Activated CD4-positive, alpha-beta T cell treated with anti-CD3 and anti-CD28 coated beads, Interleukin-2, amount 50 U/mL, for 1 hour (primary cell): Measurements from ENCODE around the gene SLC27A5.
"Not testable (repeated sequence)": the region's sequence is repeated elsewhere in the genome, so short reads cannot be mapped to it uniquely, and the experiment has no call there.

ENCODE experiments used
- DNase-seq: peaks from one replicate; pipeline ENCODE4 v3.0.0-alpha.2; 2020

The SLC27A5 gene

DNA sequence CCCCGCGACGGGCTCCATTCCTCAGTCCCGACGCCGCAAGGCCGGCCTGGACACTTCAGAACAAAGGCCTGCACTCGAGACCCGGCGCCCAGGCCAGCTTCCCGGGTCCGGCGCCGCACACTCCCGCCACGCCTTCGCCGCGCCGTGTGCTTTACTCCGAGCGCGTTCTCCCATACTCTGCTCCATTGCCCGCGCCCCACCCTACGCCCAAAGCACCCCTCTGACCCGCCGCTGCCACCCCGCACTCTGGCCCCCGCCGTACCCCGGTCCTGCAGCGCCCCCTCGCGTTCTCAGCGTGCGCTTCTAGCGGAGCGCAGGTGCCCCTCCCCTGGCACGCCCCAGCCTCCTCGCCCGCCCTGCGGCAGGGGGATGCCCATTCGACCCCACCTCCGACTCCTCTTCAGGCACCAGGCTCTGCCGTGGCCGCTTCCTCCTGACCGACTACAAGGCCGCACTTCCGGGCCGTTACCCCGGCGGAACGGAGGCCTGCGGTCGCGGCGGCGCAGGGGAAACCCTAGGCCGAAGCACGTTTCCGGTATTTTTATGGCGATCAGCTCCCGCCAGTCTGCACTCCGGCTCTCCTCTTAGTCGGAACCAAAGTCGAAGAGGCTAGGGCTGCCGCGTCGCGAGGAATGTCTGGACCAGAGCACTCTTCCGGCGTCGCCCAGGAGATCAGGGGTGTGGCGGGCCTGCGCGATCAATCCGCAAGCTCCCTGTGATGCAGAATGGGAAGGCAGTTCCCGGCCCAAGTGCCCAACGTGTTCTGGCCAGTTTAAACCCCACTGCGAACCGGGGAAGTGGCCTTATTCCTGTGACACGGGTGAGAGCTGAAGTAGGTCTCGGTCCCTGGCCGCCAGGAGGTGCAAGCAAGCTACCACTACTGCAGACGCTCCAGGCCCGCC lies 7.8 kb upstream of the SLC27A5 start, which contains the start of gene ZBTB45:
Gene ZBTB45 (minus strand): TSS at position 456 of the 902 bp plus-strand sequence. CDS start 2,137 bp downstream, outside the sequence.
- peak; percentile 86 for DNase-seq

DNA sequence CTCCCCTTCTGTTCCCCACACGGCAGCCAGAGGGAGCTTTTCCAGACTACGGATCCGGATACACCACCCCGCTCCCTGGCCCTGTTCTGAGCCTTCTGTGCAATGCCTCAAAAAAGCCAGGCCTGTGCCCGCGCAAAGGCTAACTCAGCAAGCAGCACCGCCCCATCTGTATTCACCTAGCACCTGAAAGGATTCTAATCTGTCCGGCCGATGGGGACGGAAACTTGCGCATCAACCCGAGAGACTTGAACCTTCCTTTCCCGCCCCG lies 7.2 kb upstream of the SLC27A5 start:
- peak; percentile 47 for DNase-seq

GRCh38 chr19:58518256-58519086 lies 6.7 kb upstream of the SLC27A5 start:
- DNase-seq: no peak

DNA sequence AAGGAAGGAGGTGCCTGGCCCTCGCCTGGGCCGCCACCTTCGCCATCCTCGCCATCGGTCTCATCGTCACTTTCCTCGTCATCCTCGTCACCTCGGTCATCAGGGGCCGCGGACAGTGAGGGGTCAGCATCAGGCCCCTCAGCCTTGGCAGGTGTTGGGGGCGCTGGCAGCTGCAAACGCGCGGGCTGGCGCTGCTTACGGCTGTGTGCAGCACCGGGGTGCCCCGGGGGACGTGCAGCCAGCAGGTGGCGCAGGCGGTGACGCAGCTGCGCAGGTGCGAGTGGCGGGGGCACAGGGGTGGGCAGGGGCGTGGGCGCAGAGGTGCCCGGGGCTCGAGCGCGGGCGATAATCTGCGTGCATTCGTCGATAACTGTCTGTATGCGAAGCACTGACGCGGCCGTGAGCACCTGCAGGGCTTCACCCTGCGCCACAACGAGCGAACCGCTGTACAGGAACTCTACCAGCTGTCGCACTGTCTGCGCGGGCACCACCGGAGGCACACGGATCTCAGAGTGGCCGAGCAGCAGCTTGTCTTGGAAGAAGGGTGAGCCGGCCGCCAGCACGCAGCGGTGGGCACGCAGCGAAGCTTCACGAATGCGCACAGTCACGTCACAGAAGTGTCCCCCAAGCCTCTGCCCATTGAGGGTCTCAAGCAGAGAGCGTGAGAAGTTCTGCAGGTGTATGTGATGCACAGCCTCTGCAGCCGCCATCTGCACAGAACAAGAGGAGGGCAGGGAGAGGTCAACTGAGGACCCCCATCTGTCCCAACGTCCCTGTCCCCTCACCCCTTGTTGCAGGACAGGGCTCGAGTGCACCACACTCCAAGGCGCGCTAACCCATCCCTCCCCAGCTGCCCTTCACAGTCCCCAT lies 5.4 kb upstream of the SLC27A5 start:
- no peak for DNase-seq

DNA sequence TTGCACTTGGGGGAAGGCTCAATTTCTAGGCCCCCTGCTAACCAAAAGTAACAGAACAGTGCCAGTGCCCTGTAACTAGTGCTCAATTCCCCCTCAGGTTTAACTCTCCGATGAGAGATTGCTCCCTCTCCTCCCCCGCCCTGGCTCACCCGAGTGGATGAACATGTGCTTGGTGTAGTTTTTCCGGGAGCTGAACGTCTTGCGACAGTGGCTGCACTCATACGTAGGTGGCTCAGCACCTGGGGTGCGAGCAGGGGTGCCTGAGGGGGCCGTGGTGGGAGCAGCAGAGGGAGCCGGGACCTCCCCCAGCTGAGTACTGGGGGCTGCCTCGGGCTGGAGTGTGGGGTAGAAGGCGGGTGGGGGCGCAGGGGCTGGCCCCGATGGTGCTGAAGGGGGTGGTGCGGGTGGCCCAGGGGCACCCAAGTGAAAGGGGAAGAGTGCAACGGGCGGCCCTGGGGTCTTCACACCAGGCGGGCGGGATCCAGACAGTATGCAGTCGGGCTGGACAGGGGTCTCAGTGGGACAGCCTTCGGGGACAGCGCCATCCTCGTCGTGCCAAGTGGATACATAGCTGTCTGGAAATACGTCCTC lies 4.5 kb upstream of the SLC27A5 start:
- no peak for DNase-seq

- DNase-seq: no peak
Measured at GRCh38 chr19:58515259-58515658, 3.5 kb upstream of the SLC27A5 start.

DNA sequence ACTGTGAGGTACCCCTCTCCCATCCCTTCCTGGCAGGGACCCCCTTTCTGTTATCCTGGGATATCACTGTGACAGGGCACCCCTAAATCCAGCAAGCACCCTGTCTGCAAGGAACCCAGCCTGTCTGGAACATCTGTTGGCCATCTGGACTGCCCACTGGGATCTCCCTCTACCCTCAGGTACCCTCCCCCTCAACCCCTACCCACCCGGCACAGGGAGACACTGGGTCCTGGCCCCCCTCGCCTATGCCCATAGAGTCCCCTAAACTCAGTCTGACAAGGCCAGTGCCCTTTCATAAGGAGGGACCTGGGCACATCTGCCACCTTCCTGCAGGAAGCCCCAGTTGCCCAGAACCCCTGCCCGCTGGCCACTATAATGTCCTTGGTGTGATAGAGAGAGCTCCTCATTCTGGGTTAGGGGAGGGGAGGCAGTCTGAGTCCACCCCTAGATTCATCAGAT lies 2.8 kb upstream of the SLC27A5 start:
- DNase-seq: no peak

GRCh38 chr19:58513694-58514563 lies 2.1 kb upstream of the SLC27A5 start:
- DNase-seq: peak; percentile 93

DNA sequence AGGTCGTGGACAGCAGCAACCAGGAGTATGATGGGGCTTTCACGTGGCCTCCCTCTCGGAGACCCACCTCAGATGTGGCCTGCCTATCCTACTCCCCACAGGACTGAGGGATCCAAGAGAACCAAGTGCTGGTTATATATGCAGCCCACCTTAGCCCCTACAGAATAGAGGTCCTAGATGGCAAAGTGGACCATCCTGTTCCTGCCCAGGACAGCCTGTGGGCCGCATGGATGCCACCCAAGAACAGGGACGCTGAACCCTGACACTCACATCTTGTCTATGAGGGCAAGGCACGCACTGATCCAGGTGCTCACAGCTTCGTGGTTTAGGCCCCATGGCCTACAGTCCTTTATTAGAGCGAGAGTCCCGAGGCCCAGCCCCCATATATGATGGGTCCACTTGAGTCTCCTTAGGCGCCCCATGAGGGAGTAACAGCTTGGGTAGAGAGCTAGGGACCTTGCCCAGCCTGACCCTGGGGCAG lies 1.5 kb upstream of the SLC27A5 start:
- no peak for DNase-seq

- DNase-seq: no peak
Measured at GRCh38 chr19:58510084-58510862, 1.5 kb downstream of the SLC27A5 start.

DNA sequence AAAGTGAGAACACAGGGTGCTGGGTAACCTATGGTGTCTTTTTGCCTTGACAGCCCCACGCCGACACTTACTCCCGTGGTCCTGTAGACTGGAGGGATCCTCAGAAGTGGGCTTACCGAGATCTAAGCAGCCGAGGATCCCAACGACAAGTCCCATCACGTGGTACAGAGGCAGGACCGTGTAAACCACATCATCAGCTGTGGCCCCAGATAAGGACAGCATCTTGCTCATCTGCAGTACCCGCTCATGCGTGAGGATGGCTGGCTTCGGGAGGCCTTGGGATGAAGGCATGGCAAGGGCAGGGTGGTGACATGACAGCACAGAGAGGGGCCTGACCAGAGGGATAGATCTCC lies 2.1 kb downstream of the SLC27A5 start:
- DNase-seq: no peak

DNA sequence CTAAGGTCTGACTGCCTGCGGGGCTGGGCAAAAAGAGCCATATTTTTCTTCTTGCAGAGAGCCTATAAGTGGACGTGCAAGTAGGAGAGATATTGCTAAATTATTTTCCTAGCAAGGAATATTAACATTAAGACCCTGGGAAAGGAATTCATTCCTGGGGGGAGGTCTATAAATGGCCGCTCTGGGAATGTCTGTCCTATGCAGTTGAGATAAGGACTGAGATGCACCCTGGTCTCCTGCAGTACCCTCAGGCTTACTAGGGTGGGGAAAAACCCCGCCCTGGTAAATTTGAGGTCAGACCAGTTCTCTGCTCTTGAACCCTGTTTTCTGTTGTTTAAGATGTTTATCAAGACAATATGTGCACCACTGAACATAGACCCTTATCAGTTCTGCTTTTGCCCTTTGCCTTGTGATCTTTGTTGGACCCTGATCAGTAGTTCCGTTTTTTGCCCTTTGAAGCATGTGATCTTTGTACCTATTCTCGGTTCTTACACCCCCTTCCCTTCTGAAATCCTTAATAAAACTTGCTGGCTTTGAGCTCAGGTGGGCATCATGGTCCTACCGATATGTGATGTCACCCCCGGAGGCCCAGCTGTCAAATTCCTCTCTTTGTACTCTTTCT lies 4.1 kb downstream of the SLC27A5 start:
- DNase-seq: not testable (repeated sequence)

DNA sequence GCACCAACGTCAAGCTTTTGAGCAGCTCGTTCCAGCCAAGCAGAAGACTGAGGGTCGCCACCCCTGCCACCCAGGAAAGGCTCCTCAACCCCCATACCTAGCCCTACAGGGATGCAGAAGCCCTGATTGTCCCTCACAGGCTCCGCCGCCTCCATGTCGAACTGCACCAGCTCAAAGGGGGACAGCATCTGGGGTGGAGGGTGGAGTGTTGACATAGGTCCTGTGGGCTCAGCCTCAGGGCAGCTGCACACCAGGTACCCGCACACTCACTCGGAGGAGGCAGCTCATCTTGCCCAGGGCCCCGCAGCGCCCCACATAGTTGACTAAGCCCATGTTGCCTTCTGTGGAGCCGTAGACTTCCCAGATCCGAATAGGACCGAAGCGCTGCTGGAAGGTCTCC lies 11.6 kb downstream of the SLC27A5 start:
- no peak for DNase-seq

DNA sequence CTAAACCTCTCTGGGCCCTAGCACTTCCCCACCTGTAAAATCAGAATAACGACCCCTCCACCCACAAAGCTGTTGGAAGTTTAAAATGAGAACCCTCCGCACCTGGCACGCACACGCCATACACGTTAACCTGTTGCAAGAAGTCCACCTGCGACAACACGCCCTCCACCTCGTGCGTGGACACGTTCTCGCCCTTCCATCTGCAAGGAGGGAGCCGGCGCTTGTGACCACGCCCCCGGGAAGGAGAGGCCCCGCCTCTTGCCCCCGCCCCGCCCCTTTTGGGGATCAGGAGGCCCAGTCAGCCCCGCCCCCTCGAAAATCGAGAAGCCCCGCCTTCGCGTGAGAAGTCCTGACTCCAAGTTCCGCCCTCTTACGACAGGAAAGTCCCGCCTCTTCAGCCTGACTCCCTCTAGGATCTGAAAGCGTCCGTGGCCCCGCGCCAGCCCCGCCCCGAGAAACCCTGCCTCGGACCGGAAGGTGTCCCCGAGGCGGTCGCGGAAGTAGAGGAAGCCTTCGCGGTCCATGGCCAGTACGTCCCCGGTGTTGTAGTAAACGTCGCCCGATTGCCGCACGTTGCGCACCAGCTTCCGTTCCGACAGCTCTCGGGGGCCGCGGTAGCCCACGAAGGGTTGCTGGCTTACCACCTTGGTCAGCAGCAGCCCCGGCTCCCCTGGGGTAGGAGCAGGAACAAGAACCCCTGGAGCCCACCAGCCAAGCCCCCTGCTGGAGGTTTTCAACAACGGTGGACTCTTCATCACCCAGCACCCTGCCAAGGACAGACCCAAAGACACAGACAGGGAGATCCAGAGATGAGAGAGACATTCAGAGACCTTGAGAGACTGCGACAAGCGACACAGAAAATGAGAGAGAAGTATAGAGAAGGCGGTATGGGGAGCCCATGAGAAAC lies 12.5 kb downstream of the SLC27A5 start:
- peak; percentile 90 for DNase-seq

GRCh38 chr19:58498316-58499020 lies 13.3 kb downstream of the SLC27A5 start:
- no peak for DNase-seq

- DNase-seq: no peak
Measured at GRCh38 chr19:58497634-58498170, 14.1 kb downstream of the SLC27A5 start.

GRCh38 chr19:58492265-58492664 lies 19.5 kb downstream of the SLC27A5 start:
- no peak for DNase-seq

DNA sequence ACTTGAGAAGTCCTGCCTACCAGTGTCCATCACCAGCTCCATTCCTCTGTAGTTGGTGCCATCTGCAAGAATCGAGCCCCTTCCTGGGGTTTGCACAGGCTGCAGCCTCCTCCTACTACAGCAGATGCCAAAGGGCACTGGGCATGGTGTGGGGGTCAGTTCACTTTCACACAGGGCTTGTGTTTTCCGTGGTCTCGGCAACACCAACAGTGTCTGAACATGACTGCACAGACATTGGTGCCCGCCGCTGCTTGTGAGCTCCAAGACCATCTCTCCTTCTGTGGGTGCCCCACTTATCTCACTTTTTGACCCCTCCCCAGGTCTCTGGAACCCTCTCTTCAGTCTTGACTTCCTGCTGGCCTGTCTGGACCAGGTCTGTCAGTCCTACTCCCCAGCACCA lies 20.4 kb downstream of the SLC27A5 start:
- no peak for DNase-seq
